SK-N-MC (cell line): ENCODE results near the gene ZNF827.

ENCODE experiments used
- DNase-seq: peaks from one replicate; pipeline ENCODE4 v3.0.0-alpha.2; 2011; ENCODE audit warnings: low read depth, low spot score
- H3K27ac ChIP-seq: fragments of 200-600 bp; sonication (generic); 2 replicates; pipeline ENCODE4 v1.5.1; 2016; ENCODE audit warnings: mixed run types
- H3K36me3 ChIP-seq: fragments of 200-600 bp; sonication (generic); 2 replicates; pipeline ENCODE4 v1.6.1; 2017; ENCODE audit warnings: antibody characterized with exemption, low read length, mixed read lengths; ENCODE audit not compliant: insufficient read depth
- H3K4me3 ChIP-seq: fragments of 200-600 bp; sonication (generic); 2 replicates; pipeline ENCODE4 v1.5.1; 2016
- H3K9ac ChIP-seq: fragments of 200-600 bp; sonication (generic); 2 replicates; pipeline ENCODE4 v1.8.0; 2017; ENCODE audit warnings: mixed run types, mixed read lengths; ENCODE audit not compliant: insufficient read length
- H3K9me3 ChIP-seq: fragments of 200-600 bp; sonication (generic); 2 replicates; pipeline ENCODE4 v1.6.1; 2017; ENCODE audit warnings: low read depth, mild to moderate bottlenecking, antibody characterized with exemption, low read length, moderate library complexity, mixed read lengths
- EZH2 ChIP-seq: fragments of 200-600 bp; sonication (generic); IDR thresholded peaks from one replicate; pipeline ENCODE4 v1.6.1; 2017; ENCODE audit warnings: antibody characterized with exemption
- FOXP2 ChIP-seq: optimal IDR thresholded peaks from 2 replicates; pipeline ENCODE3; 2011; ENCODE audit warnings: mild to moderate bottlenecking, moderate library complexity; ENCODE audit not compliant: insufficient read depth; ENCODE audit errors: extremely low read length, control extremely low read depth
- POLR2AphosphoS5 ChIP-seq: IDR thresholded peaks from 2 replicates; pipeline ENCODE4 v1.6.1; 2012; ENCODE audit warnings: mild to moderate bottlenecking, low read depth, low read length, borderline replicate concordance

The ZNF827 gene

GRCh38 chr4:145709843-145710242 lies 228.8 kb downstream of the ZNF827 start:
- Histone ChIP-seq H3K9ac (no peak overlapping the region), H3K9me3 (no peaks in the 10 kb centered on the region), H3K27ac (no peak overlapping the region), H3K4me3 (no peak overlapping the region), H3K36me3 (no peaks in the 10 kb centered on the region)
- TF ChIP-seq FOXP2 (no peak), EZH2 (no peak), POLR2AphosphoS5 (no peak)
- no peak for DNase-seq

GRCh38 chr4:145709336-145709735 lies 229.3 kb downstream of the ZNF827 start:
- DNase-seq: no peak
- H3K4me3 ChIP-seq: no peak overlapping the region
- no peak overlapping the region for H3K9ac ChIP-seq
- H3K36me3 ChIP-seq: no peaks in the 10 kb centered on the region
- no peaks in the 10 kb centered on the region for H3K9me3 ChIP-seq
- no peak overlapping the region for H3K27ac ChIP-seq
- no peak for TF ChIP-seq EZH2
- no peak for TF ChIP-seq POLR2AphosphoS5
- no peak for TF ChIP-seq FOXP2
